Fibroblast of the aortic adventitia (primary cell): ENCODE data around the gene CCNC. TPM values are rescaled to one million over a fixed set of nuclear protein-coding genes. Genes with fewer than 3 reads are reported as not detected.

Experiments used
- DNase-seq: peaks from one replicate; pipeline ENCODE4 v3.0.0-alpha.2; 2010; ENCODE audit warnings: low read depth
- H3K4me3 ChIP-seq: 2 replicates; pipeline ENCODE4 v1.5.1; 2011; ENCODE audit warnings: low read depth, mild to moderate bottlenecking, control low read depth, low read length, moderate library complexity
- CTCF ChIP-seq: IDR thresholded peaks from 2 replicates; pipeline ENCODE4 v1.5.1; 2011; ENCODE audit warnings: mild to moderate bottlenecking, low read length, control low read depth, inconsistent platforms; ENCODE audit not compliant: insufficient read depth
- total RNA-seq: library from RNA; depleted of rRNA; stranded (reverse); fragments of >200 nt; gene quantifications from 2 replicates; pipeline ENCODE4 v1.2.3, GENCODE V29; 2012; ENCODE audit warnings: low replicate concordance

CCNC gene, protein sequence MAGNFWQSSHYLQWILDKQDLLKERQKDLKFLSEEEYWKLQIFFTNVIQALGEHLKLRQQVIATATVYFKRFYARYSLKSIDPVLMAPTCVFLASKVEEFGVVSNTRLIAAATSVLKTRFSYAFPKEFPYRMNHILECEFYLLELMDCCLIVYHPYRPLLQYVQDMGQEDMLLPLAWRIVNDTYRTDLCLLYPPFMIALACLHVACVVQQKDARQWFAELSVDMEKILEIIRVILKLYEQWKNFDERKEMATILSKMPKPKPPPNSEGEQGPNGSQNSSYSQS
- total RNA-seq = 52.4 and 58.0 TPM in 2 replicates

DNA sequence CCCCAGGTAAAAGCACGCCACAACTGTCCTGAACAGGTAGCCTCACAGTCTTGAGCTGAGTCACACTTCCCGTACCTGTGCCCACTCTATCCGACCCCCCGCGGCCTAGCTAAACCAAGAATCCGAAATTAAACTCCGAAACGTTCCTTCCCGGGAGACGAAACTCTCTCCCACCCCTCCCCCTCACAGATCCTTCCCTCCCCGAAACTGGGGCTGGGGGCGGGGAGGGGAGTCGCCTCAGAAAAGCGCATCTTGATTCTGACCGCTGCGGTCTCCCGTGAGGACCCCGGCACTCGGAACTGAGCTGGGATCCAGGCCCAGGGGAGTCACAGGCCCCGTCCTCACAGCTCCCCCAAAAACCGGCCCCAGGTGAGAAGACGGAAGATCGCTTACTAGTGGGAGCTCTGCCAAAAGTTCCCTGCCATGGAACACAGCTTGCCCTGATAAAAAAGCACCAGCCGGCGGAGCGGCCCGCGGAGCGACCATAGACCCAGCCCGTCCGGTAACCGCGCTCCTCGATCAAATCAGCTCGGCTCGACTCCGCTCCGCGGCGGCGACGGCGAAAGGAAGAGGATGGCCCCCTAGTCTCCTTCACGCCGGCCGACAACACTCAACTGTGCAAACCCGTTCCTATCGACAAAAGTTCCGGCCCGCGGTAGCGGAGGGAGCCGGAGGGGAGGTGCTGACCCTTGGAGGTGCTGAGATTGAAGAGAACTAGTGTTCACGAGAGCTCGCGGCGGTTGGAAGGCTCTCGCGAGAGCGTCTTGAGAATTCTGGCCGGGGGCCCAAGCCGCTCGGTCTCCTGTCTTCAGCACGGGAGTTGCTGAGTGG, at the start of gene CCNC:
Gene CCNC, minus strand, starts transcription at position 558 of the 831 bp plus-strand sequence. Its CDS starts 133 bp downstream, at position 425.
- DNase-seq = peak; percentile 96
- no peak for TF ChIP-seq CTCF
- H3K4me3 ChIP-seq = peak within 1 kb of the TSS; percentile 94

DNA sequence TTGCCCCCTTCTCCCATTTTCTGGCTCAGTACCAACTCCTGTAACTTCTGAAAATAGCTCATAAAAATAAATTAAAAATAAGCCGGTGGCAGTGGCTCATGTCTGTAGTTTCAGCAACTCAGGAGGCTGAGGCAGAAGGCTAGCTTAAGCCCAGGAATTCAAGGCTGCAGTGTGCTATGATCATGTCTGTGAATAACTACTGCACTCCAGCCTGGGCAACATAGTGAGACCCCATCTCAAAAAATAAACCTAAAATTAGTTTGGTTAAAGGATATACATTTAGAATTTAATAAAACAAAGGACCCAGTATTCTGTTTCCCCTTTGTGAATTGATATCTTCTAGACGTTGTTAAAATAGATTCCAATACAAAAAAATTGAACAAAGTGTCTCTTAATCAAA, 48.7 kb upstream of the CCNC start:
- TF ChIP-seq CTCF = no peak
- no peak for DNase-seq
- H3K4me3 ChIP-seq = no peak overlapping the region

DNA sequence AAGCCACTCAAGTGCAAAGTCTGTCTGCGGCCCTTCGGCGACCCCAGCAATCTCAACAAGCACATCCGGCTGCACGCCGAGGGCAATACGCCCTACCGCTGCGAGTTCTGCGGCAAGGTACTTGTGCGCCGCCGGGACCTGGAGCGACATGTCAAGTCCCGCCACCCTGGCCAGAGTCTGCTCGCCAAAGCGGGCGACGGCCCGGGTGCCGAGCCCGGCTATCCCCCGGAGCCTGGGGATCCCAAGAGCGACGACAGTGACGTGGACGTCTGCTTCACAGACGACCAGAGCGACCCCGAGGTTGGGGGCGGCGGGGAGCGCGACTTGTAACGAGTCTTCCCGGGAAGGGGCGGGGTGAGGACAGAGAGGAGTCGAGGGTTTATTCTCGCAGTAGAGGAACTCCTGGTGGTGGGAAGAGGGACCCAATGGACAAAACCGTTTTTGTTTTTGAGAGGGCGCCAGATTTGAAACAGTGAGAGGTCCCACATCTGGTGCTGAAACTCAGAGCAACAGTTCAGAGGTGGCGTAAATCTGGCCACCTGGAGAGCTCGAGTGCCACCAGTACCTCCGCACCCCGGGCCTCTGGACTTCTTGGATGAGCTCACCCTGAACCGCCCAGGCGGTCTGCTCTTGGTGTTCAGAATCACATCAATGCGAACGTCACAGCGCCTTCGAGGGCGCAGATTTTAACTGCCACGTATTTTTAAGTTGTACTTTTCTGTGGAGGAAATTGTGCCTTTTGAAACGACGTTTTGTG, 46.1 kb upstream of the CCNC start:
- no peak for TF ChIP-seq CTCF
- no peak for DNase-seq
- no peak overlapping the region for H3K4me3 ChIP-seq

DNA sequence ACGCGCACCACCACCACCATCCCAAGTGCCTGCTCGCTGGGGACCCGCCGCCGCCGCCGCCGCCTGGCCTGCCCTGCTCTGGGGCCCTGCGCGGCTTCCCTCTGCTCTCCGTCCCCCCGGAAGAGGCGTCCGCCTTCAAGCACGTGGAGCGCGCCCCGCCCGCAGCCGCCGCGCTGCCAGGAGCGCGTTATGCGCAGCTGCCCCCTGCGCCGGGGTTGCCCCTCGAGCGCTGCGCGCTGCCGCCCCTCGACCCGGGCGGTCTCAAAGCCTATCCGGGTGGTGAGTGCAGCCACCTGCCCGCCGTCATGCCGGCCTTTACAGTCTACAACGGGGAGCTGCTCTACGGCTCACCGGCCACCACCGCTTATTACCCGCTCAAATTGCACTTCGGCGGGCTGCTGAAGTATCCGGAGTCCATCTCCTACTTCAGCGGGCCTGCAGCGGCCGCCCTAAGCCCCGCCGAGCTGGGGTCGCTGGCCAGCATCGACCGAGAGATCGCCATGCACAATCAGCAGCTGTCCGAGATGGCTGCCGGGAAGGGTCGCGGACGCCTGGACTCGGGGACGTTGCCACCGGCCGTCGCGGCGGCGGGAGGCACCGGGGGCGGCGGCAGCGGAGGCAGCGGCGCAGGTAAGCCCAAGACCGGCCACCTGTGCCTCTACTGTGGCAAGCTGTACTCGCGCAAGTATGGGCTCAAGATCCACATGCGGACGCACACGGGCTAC, 45.4 kb upstream of the CCNC start:
- TF ChIP-seq CTCF = no peak
- peak overlapping the region; percentile 37 for H3K4me3 ChIP-seq
- DNase-seq = no peak

GRCh38 chr6:99613409-99613704, 44.9 kb upstream of the CCNC start:
- no peak for DNase-seq

More at GRCh38 chr6:99613409-99613704, 44.9 kb upstream of the CCNC start:
- peak; percentile 51 for TF ChIP-seq CTCF
- H3K4me3 ChIP-seq = peak overlapping the region; percentile 37
